Neural progenitor cell (in vitro differentiated cells): ENCODE results near the gene CREBBP. TPM values are rescaled to one million over a fixed set of nuclear protein-coding genes. Genes with fewer than 3 reads are reported as not detected.

Experiments used
- DNase-seq: peaks from one replicate; pipeline ENCODE4 v3.0.0-alpha.2; 2016; ENCODE audit warnings: low spot score
- H2AFZ ChIP-seq: fragments of 200-600 bp; sonication (generic); replicated peaks from 2 replicates; pipeline ENCODE4 v1.6.1; 2016; ENCODE audit warnings: antibody characterized with exemption
- H3F3A ChIP-seq: fragments of 200-600 bp; sonication (generic); 2 replicates; pipeline ENCODE4 v1.6.1; 2016; ENCODE audit warnings: antibody characterized with exemption, low read depth
- H3K27ac ChIP-seq: fragments of 200-600 bp; sonication (generic); 2 replicates; pipeline ENCODE4 v1.5.1; 2016; ENCODE audit warnings: mild to moderate bottlenecking
- H3K27me3 ChIP-seq: fragments of 200-600 bp; sonication (generic); 2 replicates; pipeline ENCODE4 v1.6.1; 2016; ENCODE audit warnings: mild to moderate bottlenecking, moderate library complexity
- H3K36me3 ChIP-seq: fragments of 200-600 bp; sonication (generic); 2 replicates; pipeline ENCODE4 v1.5.1; 2016
- H3K4me1 ChIP-seq: fragments of 200-600 bp; sonication (generic); 2 replicates; pipeline ENCODE4 v1.6.1; 2016; ENCODE audit warnings: mixed run types
- H3K4me2 ChIP-seq: fragments of 200-600 bp; sonication (generic); 2 replicates; pipeline ENCODE4 v1.6.1; 2016
- H3K4me3 ChIP-seq: fragments of 200-600 bp; sonication (generic); 2 replicates; pipeline ENCODE4 v1.5.1; 2016
- H3K79me2 ChIP-seq: fragments of 200-600 bp; sonication (generic); 2 replicates; pipeline ENCODE4 v1.6.1; 2016; ENCODE audit warnings: low read depth
- H3K9ac ChIP-seq: fragments of 200-600 bp; sonication (generic); 2 replicates; pipeline ENCODE4 v1.6.1; 2016
- H3K9me3 ChIP-seq: fragments of 200-600 bp; sonication (generic); 2 replicates; pipeline ENCODE4 v1.5.1; 2016; ENCODE audit warnings: low read depth
- H4K20me1 ChIP-seq: fragments of 200-600 bp; sonication (generic); 2 replicates; pipeline ENCODE4 v1.6.1; 2016; ENCODE audit warnings: low read depth
- H3K27ac Mint-ChIP-seq: 3 replicates; pipeline ENCODE4 v1.8.0; 2021; ENCODE audit warnings: mixed read lengths
- H3K27me3 Mint-ChIP-seq: 2 replicates; pipeline ENCODE4 v1.8.0; 2022; ENCODE audit warnings: low read depth, mild to moderate bottlenecking, inconsistent platforms, moderate library complexity, mixed read lengths; ENCODE audit not compliant: insufficient read depth
- H3K36me3 Mint-ChIP-seq: 3 replicates; pipeline ENCODE4 v1.8.0; 2021; ENCODE audit warnings: mixed read lengths
- H3K4me1 Mint-ChIP-seq: 3 replicates; pipeline ENCODE4 v1.8.0; 2021; ENCODE audit warnings: mixed read lengths
- H3K4me3 Mint-ChIP-seq: 3 replicates; pipeline ENCODE4 v1.8.0; 2021; ENCODE audit warnings: mild to moderate bottlenecking, moderate library complexity, mixed read lengths
- H3K9me3 Mint-ChIP-seq: 3 replicates; pipeline ENCODE4 v1.8.0; 2020; ENCODE audit warnings: mixed read lengths
- CTCF ChIP-seq: fragments of 200-600 bp; sonication (generic); IDR thresholded peaks from 2 replicates; pipeline ENCODE4 v1.5.1; 2017; ENCODE audit warnings: antibody characterized with exemption, mild to moderate bottlenecking
- EZH2 ChIP-seq: fragments of 200-600 bp; sonication (generic); IDR thresholded peaks from 2 replicates; pipeline ENCODE4 v1.6.1; 2017; ENCODE audit warnings: antibody characterized with exemption, mild to moderate bottlenecking, moderate library complexity
- EZH2phosphoT487 ChIP-seq: fragments of 200-600 bp; sonication (generic); IDR thresholded peaks from 2 replicates; pipeline ENCODE4 v1.6.1; 2017; ENCODE audit warnings: antibody characterized with exemption
- total RNA-seq: library from RNA; depleted of rRNA; stranded (reverse); fragments of >200 nt; gene quantifications from 2 replicates; pipeline ENCODE4 v1.2.3, GENCODE V29; 2015; ENCODE audit warnings: low replicate concordance

Gene CREBBP
- total RNA-seq, 1 donor from 2014 or later: 60.6 TPM

- Histone ChIP-seq H3K4me3 (no peak overlapping the region), H4K20me1 (peaks cover 93% of the 10 kb centered on the region), H2AFZ (no peak overlapping the region), H3K4me2 (no peak overlapping the region), H3K9ac (no peak overlapping the region), H3F3A (no peaks in the 10 kb centered on the region), H3K27me3 (no peaks in the 10 kb centered on the region), H3K27ac (no peak overlapping the region), H3K9me3 (no peaks in the 10 kb centered on the region), H3K79me2 (peaks cover 99% of the 10 kb centered on the region), H3K36me3 (no peaks in the 10 kb centered on the region), H3K4me1 (peaks cover 3% of the 10 kb centered on the region)
- Mint-ChIP-seq H3K36me3 (peaks cover 17% of the 10 kb centered on the region), H3K27ac (no peak overlapping the region), H3K4me1 (peaks cover 17% of the 10 kb centered on the region), H3K27me3 (peaks cover 5% of the 10 kb centered on the region), H3K9me3 (no peaks in the 10 kb centered on the region), H3K4me3 (no peak overlapping the region)
- TF ChIP-seq EZH2: no peak
- TF ChIP-seq EZH2phosphoT487: no peak
- TF ChIP-seq CTCF: no peak
- peak; percentile 14 for DNase-seq
These were observed 82.4 kb downstream of the CREBBP start for GRCh38 chr16:3797904-3798811.

- TF ChIP-seq EZH2 (no peak), CTCF (no peak)
- Mint-ChIP-seq H3K4me1 (peaks cover 17% of the 10 kb centered on the region), H3K27ac (no peak overlapping the region), H3K36me3 (peaks cover 20% of the 10 kb centered on the region), H3K4me3 (no peak overlapping the region), H3K27me3 (peaks cover 5% of the 10 kb centered on the region), H3K9me3 (no peaks in the 10 kb centered on the region)
- H3K4me2 ChIP-seq: no peak overlapping the region
- H3K27ac ChIP-seq: no peak overlapping the region
- H4K20me1 ChIP-seq: peaks cover 96% of the 10 kb centered on the region
- peaks cover 100% of the 10 kb centered on the region for H3K79me2 ChIP-seq
- H3K4me1 ChIP-seq: peaks cover 3% of the 10 kb centered on the region
- no peak for DNase-seq
- no peaks in the 10 kb centered on the region for H3K36me3 ChIP-seq
- H3K27me3 ChIP-seq: no peaks in the 10 kb centered on the region
- H3K9ac ChIP-seq: no peak overlapping the region
- H3K9me3 ChIP-seq: no peaks in the 10 kb centered on the region
- H2AFZ ChIP-seq: no peak overlapping the region
- H3F3A ChIP-seq: no peaks in the 10 kb centered on the region
- H3K4me3 ChIP-seq: no peak overlapping the region
These were observed 83.0 kb downstream of the CREBBP start for GRCh38 chr16:3797473-3797872.

DNA sequence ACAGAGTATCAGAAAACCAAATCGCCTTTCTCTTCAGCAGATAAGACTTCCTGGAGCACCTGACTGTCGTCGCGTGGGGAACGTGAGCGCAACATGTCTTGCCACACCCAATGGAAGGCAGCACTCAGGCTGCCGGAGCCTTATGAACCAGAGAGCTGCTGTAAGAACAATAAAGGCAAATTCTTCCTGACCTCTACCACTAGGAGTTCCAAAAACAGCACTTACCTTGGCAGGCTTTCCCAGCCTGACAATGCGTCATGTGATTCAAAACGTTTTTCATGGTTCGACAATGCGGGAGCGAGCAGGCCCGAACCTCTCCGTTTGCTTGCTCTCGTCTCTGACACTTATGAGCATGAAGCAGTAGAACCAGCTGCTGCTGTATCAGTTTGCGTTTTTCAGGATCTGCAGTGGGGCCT lies 87.3 kb downstream of the CREBBP start:
- peaks cover 86% of the 10 kb centered on the region for H4K20me1 ChIP-seq
- no peaks in the 10 kb centered on the region for H3F3A ChIP-seq
- Mint-ChIP-seq H3K36me3 (peaks cover 26% of the 10 kb centered on the region), H3K4me1 (peaks cover 12% of the 10 kb centered on the region), H3K9me3 (no peaks in the 10 kb centered on the region), H3K27me3 (no peaks in the 10 kb centered on the region), H3K27ac (no peak overlapping the region), H3K4me3 (no peak overlapping the region)
- no peaks in the 10 kb centered on the region for H3K27me3 ChIP-seq
- no peak overlapping the region for H2AFZ ChIP-seq
- TF ChIP-seq CTCF: no peak
- no peak for TF ChIP-seq EZH2phosphoT487
- no peak for TF ChIP-seq EZH2
- no peak overlapping the region for H3K4me3 ChIP-seq
- no peak overlapping the region for H3K9ac ChIP-seq
- no peak overlapping the region for H3K27ac ChIP-seq
- H3K4me2 ChIP-seq: no peak overlapping the region
- no peak for DNase-seq
- peaks cover 12% of the 10 kb centered on the region for H3K36me3 ChIP-seq
- H3K79me2 ChIP-seq: peaks cover 93% of the 10 kb centered on the region
- H3K4me1 ChIP-seq: peaks cover 3% of the 10 kb centered on the region
- H3K9me3 ChIP-seq: no peaks in the 10 kb centered on the region
